ENCODE measurements around the gene PALLD.

DNA sequence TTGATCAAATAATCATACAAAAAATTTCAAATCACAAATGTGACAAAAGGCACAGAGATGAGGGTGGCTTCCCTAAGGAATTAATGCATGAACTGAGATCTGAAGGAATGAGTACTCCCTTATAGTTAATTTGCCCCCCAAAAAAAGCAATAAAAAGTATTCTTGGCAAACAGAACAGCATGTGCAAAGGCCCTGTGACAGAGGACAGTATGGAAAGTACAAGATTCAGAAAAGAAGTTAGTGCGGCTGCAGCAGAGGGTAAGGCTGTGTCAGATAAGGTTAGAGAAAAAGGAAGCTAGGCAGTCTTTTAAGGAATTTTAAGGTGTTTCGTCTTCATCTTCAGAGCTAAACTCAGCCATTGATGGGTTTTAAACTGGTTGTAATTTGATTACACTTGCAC lies 23.9 kb upstream of the PALLD start:
- no peak for TF ChIP-seq POLR2A (IDR thresholded peaks at IDR 0.05; ENCODE audit: low read depth, low read length)
- no peak for TF ChIP-seq PAX5 (IDR thresholded peaks at IDR 0.05; ENCODE audit: insufficient read depth, low read length, severe bottlenecking)
- TF ChIP-seq POLR2AphosphoS5 (IDR thresholded peaks at IDR 0.05; ENCODE audit: low read depth, low read length) = no peak
- no peak for TF ChIP-seq TAF1 (IDR thresholded peaks at IDR 0.05; ENCODE audit: low read depth, low read length)
- no peak for TF ChIP-seq POU2F2 (IDR thresholded peaks at IDR 0.05; ENCODE audit: low read depth, low read length)

Data from GM12891 (cell line).